ENCODE results near the gene TGFBR1. TPM values are rescaled to one million over a fixed set of nuclear protein-coding genes. Genes with fewer than 3 reads are reported as not detected.

TGFBR1 gene
- total and polyA plus RNA-seq, 8 donors: 34.6 to 74.1 (median 41.3) TPM

- Histone ChIP-seq H3K4me1 (peaks cover 3 to 44% of the 10 kb centered on the region in 2 donors), H3K4me3 (no peak overlapping the region), H3K27ac (peak overlapping the region; percentile 57 to 94), H3K27me3 (no peaks in the 10 kb centered on the region), H3K9me3 (no peaks in the 10 kb centered on the region), H3K36me3 (no peaks in the 10 kb centered on the region)
- ATAC-seq (peak; percentile 62), DNase-seq (peak in 1 of 4 donors; percentile 72)
- TF ChIP-seq CTCF (IDR thresholded peaks at IDR 0.05): no peak
- intact Hi-C loops (cut with DNase I): no loop called here
Measured at GRCh38 chr9:99057665-99058625, 47.0 kb upstream of the TGFBR1 start.

DNA sequence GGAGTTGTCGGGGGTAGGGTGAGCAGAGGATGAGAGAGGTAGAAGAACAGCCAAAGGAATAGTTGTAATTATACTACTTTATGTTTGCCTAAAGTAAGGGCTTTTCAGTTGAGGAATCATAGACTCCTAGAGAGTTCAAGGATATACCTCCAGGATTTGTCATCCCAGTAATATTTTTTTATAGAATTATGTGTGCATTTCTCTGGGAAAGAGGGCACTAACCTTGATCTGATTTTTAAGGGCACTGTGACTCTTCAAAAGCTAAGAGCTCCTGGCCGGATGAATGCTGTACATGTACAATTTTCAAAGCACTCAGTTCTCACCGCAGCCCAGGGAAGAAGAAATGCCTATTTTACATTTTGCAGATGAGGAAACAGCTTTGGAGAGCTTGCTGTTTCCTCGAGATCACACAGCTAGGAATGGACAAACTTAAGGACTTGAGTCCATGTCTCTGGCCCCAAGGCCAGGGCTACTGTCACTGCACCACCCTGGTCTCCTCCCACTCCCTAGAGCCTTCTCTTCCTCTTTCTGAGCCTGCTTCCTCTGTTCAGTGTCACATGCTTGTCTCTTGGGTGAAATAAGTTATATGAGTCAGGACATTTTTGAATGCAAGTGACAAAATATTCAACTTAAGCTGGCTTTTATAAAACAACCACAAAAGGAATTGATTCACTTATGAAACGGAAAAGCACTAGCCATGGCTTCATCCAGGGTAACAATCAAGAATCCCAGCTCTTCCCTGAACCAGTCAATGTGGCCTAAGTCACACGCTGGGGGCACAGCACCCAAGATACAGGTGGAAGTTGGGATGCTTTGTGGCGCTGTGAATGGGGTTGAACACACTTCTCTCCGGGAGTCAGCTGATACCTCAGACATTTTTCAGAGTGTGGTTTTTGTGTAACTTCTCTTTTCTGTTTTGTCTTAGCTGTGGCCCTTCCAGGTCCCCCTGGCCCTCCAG, 45.7 kb upstream of the TGFBR1 start:
- Histone ChIP-seq H3K4me1 (peaks cover 3 to 44% of the 10 kb centered on the region in 2 donors), H3K9me3 (no peaks in the 10 kb centered on the region), H3K4me3 (no peak overlapping the region), H3K27ac (peak overlapping the region; percentile 57 to 94), H3K27me3 (no peaks in the 10 kb centered on the region), H3K36me3 (no peaks in the 10 kb centered on the region)
- DNase-seq (peak in 1 of 4 donors; percentile 66), ATAC-seq (peak; percentile 84)
- no peak for TF ChIP-seq CTCF (IDR thresholded peaks at IDR 0.05)
- intact Hi-C loops (cut with DNase I): no loop called here

DNA sequence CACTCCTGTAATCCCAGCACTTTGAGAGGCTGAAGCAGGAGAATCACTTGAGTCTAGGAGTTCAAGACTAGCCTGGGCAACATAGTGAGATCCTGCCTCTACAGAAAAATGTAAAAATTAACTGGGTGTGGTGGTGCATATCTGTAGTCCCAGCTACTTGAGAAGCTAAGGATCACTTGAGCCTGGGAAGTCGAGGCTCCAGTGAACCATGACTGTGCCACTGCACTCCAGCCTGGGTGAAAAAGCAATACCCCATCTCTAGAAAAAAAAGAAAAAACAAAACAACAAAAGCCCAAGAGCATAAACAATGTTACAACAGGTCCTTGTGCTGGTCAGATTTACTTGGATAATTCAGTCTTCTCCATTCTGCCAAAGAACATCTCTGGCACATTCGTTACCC, 44.3 kb upstream of the TGFBR1 start:
- H3K4me3 ChIP-seq: no peak overlapping the region
- no peaks in the 10 kb centered on the region for H3K9me3 ChIP-seq
- H3K27ac ChIP-seq: peak overlapping the region in 1 of 2 donors; percentile 94
- DNase-seq (no peak), ATAC-seq (no peak)
- H3K4me1 ChIP-seq: peaks cover 3 to 44% of the 10 kb centered on the region in 2 donors
- no peak for TF ChIP-seq CTCF (IDR thresholded peaks at IDR 0.05)
- no peaks in the 10 kb centered on the region for H3K36me3 ChIP-seq
- H3K27me3 ChIP-seq: no peaks in the 10 kb centered on the region
- intact Hi-C loops (cut with DNase I): no loop called here

GRCh38 chr9:99062549-99062948, 42.4 kb upstream of the TGFBR1 start:
- intact Hi-C loops (cut with DNase I): no loop called here
- ATAC-seq (no peak), DNase-seq (no peak)
- TF ChIP-seq CTCF (IDR thresholded peaks at IDR 0.05): no peak
- H3K9me3 ChIP-seq: no peaks in the 10 kb centered on the region
- no peak overlapping the region for H3K4me3 ChIP-seq
- no peak overlapping the region for H3K27ac ChIP-seq
- H3K27me3 ChIP-seq: no peaks in the 10 kb centered on the region
- H3K4me1 ChIP-seq: peaks cover under 1 to 30% of the 10 kb centered on the region in 2 donors
- H3K36me3 ChIP-seq: no peaks in the 10 kb centered on the region
